ENCODE results near the gene SKAP1.

GRCh38 chr17:48240122-48240521, 189.9 kb downstream of the SKAP1 start:
- TF ChIP-seq CTCF (IDR thresholded peaks at IDR 0.05) (no peak), ZFX (IDR thresholded peaks at IDR 0.05; ENCODE audit: borderline replicate concordance) (no peak)
